Stimulated activated CD8-positive, alpha-beta memory T cell treated with anti-CD3 and anti-CD28 coated beads, Interleukin-15, amount 100 ng/mL, for 48 hours (primary cell): ENCODE measurements around the gene EP300.
"Not testable (repeated sequence)": the region's sequence is repeated elsewhere in the genome, so short reads cannot be mapped to it uniquely, and the experiment has no call there.

ENCODE experiments used
- DNase-seq, 2 donors: peaks; one replicate each; pipeline ENCODE4 v3.0.0-alpha.2; 2020; ENCODE audit warnings: low read depth in 2 of 2

EP300 gene

DNA sequence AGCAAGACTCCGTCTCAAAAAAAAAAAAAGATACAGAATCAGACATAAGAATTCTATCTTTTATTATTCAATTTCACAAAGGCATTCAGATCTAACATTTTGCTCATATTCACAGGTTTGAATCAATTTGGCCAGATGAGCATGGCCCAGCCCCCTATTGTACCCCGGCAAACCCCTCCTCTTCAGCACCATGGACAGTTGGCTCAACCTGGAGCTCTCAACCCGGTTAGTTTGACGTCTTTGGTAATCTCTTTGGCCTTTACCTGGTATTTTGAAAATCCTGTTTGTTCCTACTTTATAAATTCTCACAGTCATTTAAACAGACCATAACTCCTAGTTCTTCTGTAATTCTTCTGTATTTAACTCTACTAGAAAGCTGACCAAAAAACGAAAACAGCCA, 55.3 kb downstream of the EP300 start:
- DNase-seq: no peak

GRCh38 chr22:41152902-41153301, 60.5 kb downstream of the EP300 start:
- no peak for DNase-seq

DNA sequence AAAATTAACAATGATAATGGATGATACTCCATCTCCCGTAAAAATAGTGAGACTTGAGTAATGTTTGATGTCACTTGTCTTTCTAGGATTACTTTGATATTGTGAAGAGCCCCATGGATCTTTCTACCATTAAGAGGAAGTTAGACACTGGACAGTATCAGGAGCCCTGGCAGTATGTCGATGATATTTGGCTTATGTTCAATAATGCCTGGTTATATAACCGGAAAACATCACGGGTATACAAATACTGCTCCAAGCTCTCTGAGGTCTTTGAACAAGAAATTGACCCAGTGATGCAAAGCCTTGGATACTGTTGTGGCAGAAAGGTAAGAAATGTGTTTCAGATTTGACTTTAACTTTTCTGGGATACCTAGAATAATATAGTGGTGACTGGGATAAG, 64.7 kb downstream of the EP300 start:
- no peak for DNase-seq

GRCh38 chr22:41169157-41169556, 76.8 kb downstream of the EP300 start:
- no peak for DNase-seq

GRCh38 chr22:41171996-41172395, 79.6 kb downstream of the EP300 start:
- DNase-seq: no peak

DNA sequence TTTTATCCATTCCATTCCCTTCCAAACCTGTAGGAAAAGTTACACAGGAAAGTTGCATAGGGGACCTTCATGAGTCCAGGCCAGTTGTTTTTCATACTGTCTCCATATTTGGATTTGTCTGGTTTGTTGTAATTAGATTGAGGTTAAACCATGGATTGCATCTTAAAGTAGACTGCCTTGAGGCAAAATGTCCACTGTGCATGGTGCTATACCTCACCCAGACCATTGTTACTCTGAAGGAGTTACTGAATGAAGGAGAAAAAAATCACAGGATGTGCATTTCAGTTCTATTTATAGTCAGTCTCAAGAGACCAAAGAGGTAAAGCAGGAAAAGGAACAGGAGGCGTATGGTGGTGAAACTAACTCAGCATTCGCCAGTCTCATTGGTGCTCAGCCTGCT, 83.2 kb downstream of the EP300 start:
- DNase-seq: no peak

DNA sequence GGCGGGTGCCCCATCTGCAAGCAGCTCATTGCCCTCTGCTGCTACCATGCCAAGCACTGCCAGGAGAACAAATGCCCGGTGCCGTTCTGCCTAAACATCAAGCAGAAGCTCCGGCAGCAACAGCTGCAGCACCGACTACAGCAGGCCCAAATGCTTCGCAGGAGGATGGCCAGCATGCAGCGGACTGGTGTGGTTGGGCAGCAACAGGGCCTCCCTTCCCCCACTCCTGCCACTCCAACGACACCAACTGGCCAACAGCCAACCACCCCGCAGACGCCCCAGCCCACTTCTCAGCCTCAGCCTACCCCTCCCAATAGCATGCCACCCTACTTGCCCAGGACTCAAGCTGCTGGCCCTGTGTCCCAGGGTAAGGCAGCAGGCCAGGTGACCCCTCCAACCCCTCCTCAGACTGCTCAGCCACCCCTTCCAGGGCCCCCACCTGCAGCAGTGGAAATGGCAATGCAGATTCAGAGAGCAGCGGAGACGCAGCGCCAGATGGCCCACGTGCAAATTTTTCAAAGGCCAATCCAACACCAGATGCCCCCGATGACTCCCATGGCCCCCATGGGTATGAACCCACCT, 84.7 kb downstream of the EP300 start:
- DNase-seq: no peak

DNA sequence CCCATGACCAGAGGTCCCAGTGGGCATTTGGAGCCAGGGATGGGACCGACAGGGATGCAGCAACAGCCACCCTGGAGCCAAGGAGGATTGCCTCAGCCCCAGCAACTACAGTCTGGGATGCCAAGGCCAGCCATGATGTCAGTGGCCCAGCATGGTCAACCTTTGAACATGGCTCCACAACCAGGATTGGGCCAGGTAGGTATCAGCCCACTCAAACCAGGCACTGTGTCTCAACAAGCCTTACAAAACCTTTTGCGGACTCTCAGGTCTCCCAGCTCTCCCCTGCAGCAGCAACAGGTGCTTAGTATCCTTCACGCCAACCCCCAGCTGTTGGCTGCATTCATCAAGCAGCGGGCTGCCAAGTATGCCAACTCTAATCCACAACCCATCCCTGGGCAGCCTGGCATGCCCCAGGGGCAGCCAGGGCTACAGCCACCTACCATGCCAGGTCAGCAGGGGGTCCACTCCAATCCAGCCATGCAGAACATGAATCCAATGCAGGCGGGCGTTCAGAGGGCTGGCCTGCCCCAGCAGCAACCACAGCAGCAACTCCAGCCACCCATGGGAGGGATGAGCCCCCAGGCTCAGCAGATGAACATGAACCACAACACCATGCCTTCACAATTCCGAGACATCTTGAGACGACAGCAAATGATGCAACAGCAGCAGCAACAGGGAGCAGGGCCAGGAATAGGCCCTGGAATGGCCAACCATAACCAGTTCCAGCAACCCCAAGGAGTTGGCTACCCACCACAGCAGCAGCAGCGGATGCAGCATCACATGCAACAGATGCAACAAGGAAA, 85.4 kb downstream of the EP300 start:
- no peak for DNase-seq

GRCh38 chr22:41178425-41178975, 86.1 kb downstream of the EP300 start:
- no peak for DNase-seq

- DNase-seq: not testable (repeated sequence)
Measured at GRCh38 chr22:41180362-41180761, 88.0 kb downstream of the EP300 start.

DNA sequence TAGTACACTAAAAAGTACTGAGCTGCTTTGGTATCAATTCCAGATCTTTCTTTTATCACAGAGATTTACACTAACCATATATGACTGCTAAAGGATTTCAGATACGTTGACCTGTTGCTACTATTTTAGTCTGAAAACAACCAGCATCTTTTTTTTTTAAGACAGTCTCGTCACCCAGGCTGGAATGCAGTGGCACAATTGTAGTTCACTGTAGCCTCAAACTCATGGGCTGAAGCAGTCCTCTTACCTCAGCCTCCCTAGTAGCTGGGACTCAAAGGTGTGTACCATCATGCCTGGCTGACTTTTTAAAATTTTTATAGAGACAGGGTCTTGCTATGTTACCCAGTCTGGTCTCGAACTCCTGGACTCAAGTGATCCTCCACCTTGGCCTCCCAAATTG, 88.5 kb downstream of the EP300 start:
- no peak for DNase-seq

- no peak for DNase-seq
Measured at GRCh38 chr22:41181349-41182241, 89.2 kb downstream of the EP300 start.

DNA sequence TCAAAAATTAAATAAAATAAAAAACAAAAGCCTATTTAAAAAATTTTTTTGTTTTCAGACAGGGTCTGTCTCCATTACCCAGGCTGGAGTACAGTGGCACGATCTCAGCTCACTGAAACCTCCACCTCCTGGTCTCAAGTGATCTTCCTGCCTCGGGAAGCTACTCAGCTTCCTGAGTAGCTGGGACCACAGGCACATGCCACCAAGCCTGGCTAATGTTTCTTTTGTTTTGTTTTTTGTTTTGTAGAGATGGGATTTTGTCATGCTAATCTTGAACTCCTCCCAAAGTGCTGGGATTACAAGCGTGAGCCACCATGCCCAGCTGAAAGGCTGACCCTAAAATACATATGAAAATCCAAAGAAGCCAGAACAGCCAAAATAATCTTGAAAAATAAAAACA, 92.3 kb downstream of the EP300 start:
- no peak for DNase-seq

DNA sequence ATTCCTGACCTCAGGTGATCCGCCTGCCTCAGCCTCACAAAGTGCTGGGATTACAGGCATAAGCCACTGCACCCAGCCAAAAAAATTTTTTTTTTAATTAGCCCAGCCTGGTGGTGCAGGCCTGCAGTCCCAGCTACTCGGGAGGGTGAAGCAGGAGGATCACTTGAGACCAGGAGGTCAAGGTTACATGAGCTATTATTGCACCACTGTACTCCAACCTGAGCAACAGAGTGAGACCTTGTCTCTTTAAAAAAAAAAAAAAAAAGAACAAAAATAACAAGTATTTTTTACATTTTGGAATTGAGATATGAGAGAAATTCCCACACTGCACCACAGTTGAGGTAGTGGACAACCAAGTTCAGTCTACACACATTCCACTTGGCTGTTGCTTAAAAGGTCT, 99.1 kb downstream of the EP300 start:
- DNase-seq: no peak

GRCh38 chr22:41193829-41194228, 101.4 kb downstream of the EP300 start:
- DNase-seq: no peak

DNA sequence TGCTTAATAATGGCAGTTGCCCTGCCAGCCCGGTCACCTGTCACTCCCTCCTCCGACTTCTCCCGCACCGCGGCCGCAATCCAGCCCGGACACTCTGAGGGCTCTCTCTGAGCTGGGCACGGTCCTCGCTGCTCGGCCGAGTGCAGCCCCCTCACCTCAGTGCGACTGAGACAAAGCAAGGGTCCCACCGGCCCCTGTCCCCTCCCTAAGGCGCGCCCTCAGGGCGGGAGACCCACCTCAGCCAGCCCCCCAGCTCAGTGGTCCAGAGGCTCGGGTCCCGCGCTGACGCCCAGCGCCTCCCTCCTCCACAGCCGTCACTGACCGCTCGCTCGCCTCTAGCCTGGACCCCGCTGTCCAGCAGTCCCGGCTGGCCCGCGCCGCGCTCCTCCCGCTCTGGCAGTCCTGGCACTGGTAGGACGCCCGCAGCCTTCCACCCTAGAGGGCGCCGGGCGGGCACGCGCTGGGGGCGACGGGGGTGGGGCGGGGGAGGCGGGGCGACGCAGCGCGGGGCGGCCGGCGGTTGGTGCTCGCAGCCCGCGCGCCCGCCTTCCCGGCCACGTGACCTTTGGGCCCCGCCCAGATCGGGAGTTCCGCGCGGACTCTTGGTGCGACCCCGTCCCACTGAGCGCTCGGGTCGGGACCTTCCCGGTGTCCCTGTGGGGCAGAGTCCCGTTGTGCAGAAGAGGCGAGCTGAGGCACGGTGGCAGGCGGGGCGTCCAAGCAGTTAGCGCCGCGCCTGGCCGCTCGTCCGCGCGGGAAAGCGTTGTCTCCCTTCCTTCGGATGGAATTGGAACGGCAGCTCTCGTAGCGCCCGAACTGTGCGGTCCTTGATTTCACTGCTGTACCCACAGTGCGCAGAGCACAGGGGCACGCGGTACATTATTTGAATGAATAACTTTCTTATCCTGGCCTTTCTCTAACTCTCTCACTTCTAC, 104.9 kb downstream of the EP300 start:
- peak; percentile 69 to 71 for DNase-seq

DNA sequence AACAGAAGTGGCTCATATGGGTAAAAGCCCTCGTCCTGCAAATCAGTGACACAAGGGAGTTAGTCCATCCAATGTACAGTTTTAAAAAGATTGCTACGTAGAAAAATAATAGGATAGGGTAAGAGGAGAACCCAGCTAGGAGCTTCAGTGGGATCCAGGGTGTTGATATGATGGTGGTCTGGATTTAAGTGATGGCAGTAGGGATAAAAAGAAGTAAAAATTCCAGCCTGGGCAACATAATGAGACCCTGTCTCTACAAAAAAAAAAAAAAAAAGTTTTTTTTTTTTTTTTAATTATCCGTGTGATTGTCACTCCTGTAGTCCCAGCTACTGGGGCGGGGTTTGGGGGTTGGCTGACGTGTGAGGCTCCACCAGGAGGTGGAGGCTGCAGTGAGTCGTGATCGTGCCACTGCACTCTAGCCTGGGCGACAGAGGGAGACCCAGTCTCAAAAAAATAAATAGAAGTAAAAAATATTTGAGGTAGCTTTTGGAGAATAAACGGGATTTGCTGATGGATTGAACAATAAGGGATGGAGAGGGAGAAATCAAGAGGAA, 105.7 kb downstream of the EP300 start:
- DNase-seq: peak; percentile 32 to 44

DNA sequence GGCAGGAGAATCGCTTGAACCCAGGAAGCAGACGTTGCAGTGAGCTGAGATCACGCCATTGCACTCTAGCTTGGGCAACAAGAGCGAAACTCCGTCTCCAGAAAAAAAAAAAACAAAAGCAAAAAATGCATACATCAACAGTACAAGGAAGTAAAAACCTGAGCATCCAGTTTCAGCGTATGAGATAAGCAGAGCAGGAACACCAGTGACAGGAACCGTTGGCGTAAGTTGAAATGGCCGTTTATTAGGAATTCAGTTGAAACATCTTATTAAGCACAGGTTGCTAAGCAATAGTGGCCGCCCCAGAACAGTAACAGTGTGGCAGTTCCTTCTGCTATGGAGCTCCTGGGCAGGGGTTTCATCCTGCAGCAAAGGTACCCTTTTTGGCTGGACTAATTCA, 108.7 kb downstream of the EP300 start:
- DNase-seq: no peak

- no peak for DNase-seq
Measured at GRCh38 chr22:41203118-41203517, 110.7 kb downstream of the EP300 start.

DNA sequence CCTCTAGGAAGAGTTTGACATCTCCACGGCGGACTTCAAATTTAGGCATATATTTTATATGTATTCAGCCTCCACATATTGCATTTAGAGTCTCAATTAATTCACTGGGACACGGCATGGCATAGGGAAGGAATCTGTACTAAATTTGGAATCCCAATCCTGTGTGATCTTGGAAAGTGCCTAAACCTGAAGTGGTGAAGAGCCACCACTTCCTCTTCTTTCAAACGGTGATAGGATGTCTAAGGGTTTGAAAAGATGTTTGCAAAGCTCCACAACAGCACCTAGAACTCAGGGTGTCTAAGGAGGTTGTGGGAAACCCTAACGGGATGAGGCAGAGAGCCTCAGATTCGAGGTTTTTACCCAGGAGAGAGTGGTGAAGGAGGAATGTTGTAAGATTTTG, 111.7 kb downstream of the EP300 start:
- DNase-seq: no peak
